ENCODE measurements around the gene PLAC1. TPM values are rescaled to one million over a fixed set of nuclear protein-coding genes. Genes with fewer than 3 reads are reported as not detected.
A peak's percentile ranks its signal among the peaks of the same experiment; 100 is the strongest.

The PLAC1 gene
- total RNA-seq, 8 experiments from 2014 or later, result 0.71 TPM; not detected in 7

GRCh38 chrX:134683351-134684005 is 25.2 kb upstream of the PLAC1 start:
- peak in 1 of 8 experiments; percentile 51 for ATAC-seq (replicated peaks in 6 of 8)
- WGBS, 10 experiments, result 40 to 90% (median 63%) methylated on average over 1 to 2 of the region's 3 CpGs; no CpG with 5 or more reads in 6 of the 10 experiments
- in situ Hi-C loops (cut with MboI; ENCODE audit: low pct_unique_long_range_greater_than_20kb in 2 of 9, low sequenced_read_pairs in 9 of 9, unreplicated experiment in 9 of 9), result no loop called here
- no peak overlapping the region for H3K4me3 ChIP-seq
- H3K27ac ChIP-seq, result no peak overlapping the region
- H3K4me1 ChIP-seq (replicated peaks in 1 of 2), result no peaks in the 10 kb centered on the region

- no peak overlapping the region for H3K4me3 ChIP-seq
- ATAC-seq (replicated peaks in 6 of 8), result no peak
- WGBS, 10 experiments, result 61 to 100% (median 70%) methylated on average over 1 to 4 of the region's 4 CpGs; no CpG with 5 or more reads in 5 of the 10 experiments
- H3K4me1 ChIP-seq (replicated peaks in 1 of 2), result no peaks in the 10 kb centered on the region
- H3K27ac ChIP-seq, result no peak overlapping the region
- in situ Hi-C loops (cut with MboI; ENCODE audit: low pct_unique_long_range_greater_than_20kb in 2 of 9, low sequenced_read_pairs in 9 of 9, unreplicated experiment in 9 of 9), result no loop called here
Observed at GRCh38 chrX:134682081-134682480, 23.8 kb upstream of the PLAC1 start.

- in situ Hi-C loops (cut with MboI; ENCODE audit: low pct_unique_long_range_greater_than_20kb in 2 of 9, low sequenced_read_pairs in 9 of 9, unreplicated experiment in 9 of 9), result no loop called here
- H3K4me1 ChIP-seq (replicated peaks in 1 of 2), result no peaks in the 10 kb centered on the region
- 19 to 80% (median 63%) methylated on average over 1 to 3 of the region's 3 CpGs; no CpG with 5 or more reads in 7 of the 10 experiments for WGBS, 10 experiments
- ATAC-seq (replicated peaks in 6 of 8), result no peak
- H3K4me3 ChIP-seq, result no peak overlapping the region
- H3K27ac ChIP-seq, result no peak overlapping the region
Observed at GRCh38 chrX:134679644-134680043, 21.4 kb upstream of the PLAC1 start.

GRCh38 chrX:134679221-134679620 is 20.9 kb upstream of the PLAC1 start:
- H3K27ac ChIP-seq, result no peak overlapping the region
- no peaks in the 10 kb centered on the region for H3K4me1 ChIP-seq (replicated peaks in 1 of 2)
- ATAC-seq (replicated peaks in 6 of 8), result peak in 2 of 8 experiments; percentile 19 to 21
- no peak overlapping the region for H3K4me3 ChIP-seq
- in situ Hi-C loops (cut with MboI; ENCODE audit: low pct_unique_long_range_greater_than_20kb in 2 of 9, low sequenced_read_pairs in 9 of 9, unreplicated experiment in 9 of 9), result no loop called here
- 0 to 80% (median 0%) methylated on average over 1 to 3 of the region's 5 CpGs; no CpG with 5 or more reads in 5 of the 10 experiments for WGBS, 10 experiments

- in situ Hi-C loops (cut with MboI; ENCODE audit: low pct_unique_long_range_greater_than_20kb in 2 of 9, low sequenced_read_pairs in 9 of 9, unreplicated experiment in 9 of 9), result no loop called here
- Histone ChIP-seq H3K27ac (no peak overlapping the region), H3K4me3 (no peak overlapping the region), H3K4me1 (replicated peaks in 1 of 2) (no peaks in the 10 kb centered on the region)
- WGBS, 10 experiments, result 0 to 83% (median 67%) methylated on average over 1 to 4 of the region's 4 CpGs; no CpG with 5 or more reads in 4 of the 10 experiments
- no peak for ATAC-seq (replicated peaks in 6 of 8)
Observed at GRCh38 chrX:134677332-134677731, 19.1 kb upstream of the PLAC1 start.

- in situ Hi-C loops (cut with MboI; ENCODE audit: low pct_unique_long_range_greater_than_20kb in 2 of 9, low sequenced_read_pairs in 9 of 9, unreplicated experiment in 9 of 9), result no loop called here
- Histone ChIP-seq H3K27ac (no peak overlapping the region), H3K4me1 (replicated peaks in 1 of 2) (no peaks in the 10 kb centered on the region), H3K4me3 (no peak overlapping the region)
- peak in 2 of 8 experiments; percentile 96 to 97 for ATAC-seq (replicated peaks in 6 of 8)
- 81 to 93% methylated on average over 2 of the region's 2 CpGs; no CpG with 5 or more reads in 8 of the 10 experiments for WGBS, 10 experiments
Observed at GRCh38 chrX:134676436-134676835, 18.2 kb upstream of the PLAC1 start.

- H3K4me1 ChIP-seq (replicated peaks in 1 of 2), result no peaks in the 10 kb centered on the region
- H3K27ac ChIP-seq, result no peak overlapping the region
- ATAC-seq (replicated peaks in 6 of 8), result no peak
- in situ Hi-C loops (cut with MboI; ENCODE audit: low pct_unique_long_range_greater_than_20kb in 2 of 9, low sequenced_read_pairs in 9 of 9, unreplicated experiment in 9 of 9), result no loop called here
- no peak overlapping the region for H3K4me3 ChIP-seq
Observed at GRCh38 chrX:134673123-134673522, 14.9 kb upstream of the PLAC1 start.

- H3K27ac ChIP-seq, result no peak overlapping the region
- ATAC-seq (replicated peaks in 6 of 8), result no peak
- WGBS, 10 experiments, result 60 to 80% (median 60%) methylated on average over 1 to 4 of the region's 4 CpGs; no CpG with 5 or more reads in 7 of the 10 experiments
- H3K4me1 ChIP-seq (replicated peaks in 1 of 2), result no peaks in the 10 kb centered on the region
- no peak overlapping the region for H3K4me3 ChIP-seq
- in situ Hi-C loops (cut with MboI; ENCODE audit: low pct_unique_long_range_greater_than_20kb in 2 of 9, low sequenced_read_pairs in 9 of 9, unreplicated experiment in 9 of 9), result no loop called here
Observed at GRCh38 chrX:134672101-134672500, 13.8 kb upstream of the PLAC1 start.

- no peak overlapping the region for H3K27ac ChIP-seq
- no peak overlapping the region for H3K4me3 ChIP-seq
- H3K4me1 ChIP-seq (replicated peaks in 1 of 2), result no peaks in the 10 kb centered on the region
- WGBS, 10 experiments, result 54 to 100% (median 75%) methylated on average over 1 to 6 of the region's 6 CpGs; no CpG with 5 or more reads in 4 of the 10 experiments
- no peak for ATAC-seq (replicated peaks in 6 of 8)
- in situ Hi-C loops (cut with MboI; ENCODE audit: low pct_unique_long_range_greater_than_20kb in 2 of 9, low sequenced_read_pairs in 9 of 9, unreplicated experiment in 9 of 9), result no loop called here
Observed at GRCh38 chrX:134671294-134671693, 13.0 kb upstream of the PLAC1 start.

- peak in 6 of 8 experiments; percentile 22 to 85 (median 46) for ATAC-seq (replicated peaks in 6 of 8)
- 14% methylated on average over 1 of the region's 1 CpG; no CpG with 5 or more reads in 9 of the 10 experiments for WGBS, 10 experiments
- H3K4me1 ChIP-seq (replicated peaks in 1 of 2), result no peaks in the 10 kb centered on the region
- in situ Hi-C loops (cut with MboI; ENCODE audit: low pct_unique_long_range_greater_than_20kb in 2 of 9, low sequenced_read_pairs in 9 of 9, unreplicated experiment in 9 of 9), result no loop called here
- H3K27ac ChIP-seq, result no peak overlapping the region
- H3K4me3 ChIP-seq, result no peak overlapping the region
Observed at GRCh38 chrX:134670134-134670924, 12.1 kb upstream of the PLAC1 start.

- WGBS, 10 experiments, result 0 to 100% (median 73%) methylated on average over 1 to 3 of the region's 14 CpGs; no CpG with 5 or more reads in 5 of the 10 experiments
- no peak overlapping the region for H3K4me3 ChIP-seq
- H3K4me1 ChIP-seq (replicated peaks in 1 of 2), result no peaks in the 10 kb centered on the region
- in situ Hi-C loops (cut with MboI; ENCODE audit: low pct_unique_long_range_greater_than_20kb in 2 of 9, low sequenced_read_pairs in 9 of 9, unreplicated experiment in 9 of 9), result no loop called here
- no peak overlapping the region for H3K27ac ChIP-seq
- ATAC-seq (replicated peaks in 6 of 8), result peak in 3 of 8 experiments; percentile 78 to 83 (median 81)
Observed at GRCh38 chrX:134669378-134670098, 11.3 kb upstream of the PLAC1 start.

GRCh38 chrX:134664202-134664601 is 5.9 kb upstream of the PLAC1 start:
- in situ Hi-C loops (cut with MboI; ENCODE audit: low pct_unique_long_range_greater_than_20kb in 2 of 9, low sequenced_read_pairs in 9 of 9, unreplicated experiment in 9 of 9), result no loop called here
- no peak overlapping the region for H3K4me3 ChIP-seq
- H3K4me1 ChIP-seq (replicated peaks in 1 of 2), result no peaks in the 10 kb centered on the region
- WGBS, 10 experiments, result 25% methylated on average over 1 of the region's 1 CpG; no CpG with 5 or more reads in 9 of the 10 experiments
- H3K27ac ChIP-seq, result no peak overlapping the region
- ATAC-seq (replicated peaks in 6 of 8), result no peak

GRCh38 chrX:134661295-134661694 is 3.0 kb upstream of the PLAC1 start:
- WGBS, 10 experiments, result 67 to 88% (median 80%) methylated on average over 1 to 3 of the region's 4 CpGs; no CpG with 5 or more reads in 5 of the 10 experiments
- in situ Hi-C loops (cut with MboI; ENCODE audit: low pct_unique_long_range_greater_than_20kb in 2 of 9, low sequenced_read_pairs in 9 of 9, unreplicated experiment in 9 of 9), result no loop called here
- ATAC-seq (replicated peaks in 6 of 8), result no peak
- H3K27ac ChIP-seq, result no peak overlapping the region
- H3K4me3 ChIP-seq, result no peak overlapping the region
- H3K4me1 ChIP-seq (replicated peaks in 1 of 2), result peaks cover 4 to 11% of the 10 kb centered on the region in 2 donors
